ENCODE results near the gene HIPK2.

DNA sequence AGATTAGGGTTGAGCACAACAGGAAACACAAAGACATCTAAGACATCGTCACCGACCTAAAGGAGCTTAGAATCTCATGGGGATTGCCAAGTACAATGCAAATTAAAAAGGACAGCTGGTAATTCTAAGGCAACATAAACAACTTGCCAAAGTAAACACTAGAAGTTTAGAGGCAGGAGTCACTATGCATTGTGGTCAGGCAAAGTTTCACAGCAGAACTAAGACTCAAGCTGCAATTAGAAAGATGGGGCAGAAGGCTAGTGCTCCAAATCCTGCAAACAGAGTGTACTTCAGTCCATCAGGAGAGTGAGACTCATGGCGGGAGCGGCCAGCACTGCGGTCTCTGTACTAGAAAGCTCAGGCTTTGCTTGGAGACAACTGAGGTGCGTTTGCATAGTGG is 52.7 kb downstream of the HIPK2 start:
- TF ChIP-seq POLR2A (IDR thresholded peaks at IDR 0.05), result no peak
- TF ChIP-seq, protein P1, sequence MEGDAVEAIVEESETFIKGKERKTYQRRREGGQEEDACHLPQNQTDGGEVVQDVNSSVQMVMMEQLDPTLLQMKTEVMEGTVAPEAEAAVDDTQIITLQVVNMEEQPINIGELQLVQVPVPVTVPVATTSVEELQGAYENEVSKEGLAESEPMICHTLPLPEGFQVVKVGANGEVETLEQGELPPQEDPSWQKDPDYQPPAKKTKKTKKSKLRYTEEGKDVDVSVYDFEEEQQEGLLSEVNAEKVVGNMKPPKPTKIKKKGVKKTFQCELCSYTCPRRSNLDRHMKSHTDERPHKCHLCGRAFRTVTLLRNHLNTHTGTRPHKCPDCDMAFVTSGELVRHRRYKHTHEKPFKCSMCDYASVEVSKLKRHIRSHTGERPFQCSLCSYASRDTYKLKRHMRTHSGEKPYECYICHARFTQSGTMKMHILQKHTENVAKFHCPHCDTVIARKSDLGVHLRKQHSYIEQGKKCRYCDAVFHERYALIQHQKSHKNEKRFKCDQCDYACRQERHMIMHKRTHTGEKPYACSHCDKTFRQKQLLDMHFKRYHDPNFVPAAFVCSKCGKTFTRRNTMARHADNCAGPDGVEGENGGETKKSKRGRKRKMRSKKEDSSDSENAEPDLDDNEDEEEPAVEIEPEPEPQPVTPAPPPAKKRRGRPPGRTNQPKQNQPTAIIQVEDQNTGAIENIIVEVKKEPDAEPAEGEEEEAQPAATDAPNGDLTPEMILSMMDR (IDR thresholded peaks at IDR 0.05), result no peak
